Measurements from ENCODE around the gene AUTS2.

The AUTS2 gene

GRCh38 chr7:70298780-70299471 is 700.7 kb downstream of the AUTS2 start:
- no peaks in the 10 kb centered on the region for H3K9me3 ChIP-seq (ENCODE audit: control insufficient read depth, insufficient read depth, low read depth, low read length)
- H3K4me3 ChIP-seq (ENCODE audit: low read depth, low read length) = no peak overlapping the region
- no peaks in the 10 kb centered on the region for H3K27me3 ChIP-seq (ENCODE audit: control insufficient read depth, insufficient read depth, low read length)
- no peak overlapping the region for H3K9ac ChIP-seq (ENCODE audit: low read length)
- no peak overlapping the region for H3K27ac ChIP-seq (ENCODE audit: low read depth, low read length)
- no peaks in the 10 kb centered on the region for H3K36me3 ChIP-seq (ENCODE audit: control insufficient read depth, insufficient read depth, low read length)
- H3K4me1 ChIP-seq (ENCODE audit: control insufficient read depth, insufficient read depth, low read length) = no peaks in the 10 kb centered on the region; the same call in 1 of the 2 replicates

GRCh38 chr7:70299472-70299807 is 701.2 kb downstream of the AUTS2 start:
- Histone ChIP-seq H3K9me3 (ENCODE audit: control insufficient read depth, insufficient read depth, low read depth, low read length) (no peaks in the 10 kb centered on the region), H3K27ac (ENCODE audit: low read depth, low read length) (no peak overlapping the region), H3K27me3 (ENCODE audit: control insufficient read depth, insufficient read depth, low read length) (no peaks in the 10 kb centered on the region), H3K4me1 (ENCODE audit: control insufficient read depth, insufficient read depth, low read length) (no peaks in the 10 kb centered on the region; the same call in 1 of the 2 replicates), H3K4me3 (ENCODE audit: low read depth, low read length) (no peak overlapping the region), H3K9ac (ENCODE audit: low read length) (no peak overlapping the region), H3K36me3 (ENCODE audit: control insufficient read depth, insufficient read depth, low read length) (no peaks in the 10 kb centered on the region)

GRCh38 chr7:70301673-70302185 is 703.5 kb downstream of the AUTS2 start:
- Histone ChIP-seq H3K27ac (ENCODE audit: low read depth, low read length) (no peak overlapping the region), H3K36me3 (ENCODE audit: control insufficient read depth, insufficient read depth, low read length) (no peaks in the 10 kb centered on the region), H3K4me3 (ENCODE audit: low read depth, low read length) (no peak overlapping the region), H3K9me3 (ENCODE audit: control insufficient read depth, insufficient read depth, low read depth, low read length) (no peaks in the 10 kb centered on the region), H3K9ac (ENCODE audit: low read length) (no peak overlapping the region), H3K27me3 (ENCODE audit: control insufficient read depth, insufficient read depth, low read length) (no peaks in the 10 kb centered on the region), H3K4me1 (ENCODE audit: control insufficient read depth, insufficient read depth, low read length) (no peaks in the 10 kb centered on the region; the same call in 1 of the 2 replicates)

- no peaks in the 10 kb centered on the region for H3K27me3 ChIP-seq (ENCODE audit: control insufficient read depth, insufficient read depth, low read length)
- no peaks in the 10 kb centered on the region for H3K36me3 ChIP-seq (ENCODE audit: control insufficient read depth, insufficient read depth, low read length)
- no peak overlapping the region for H3K27ac ChIP-seq (ENCODE audit: low read depth, low read length)
- no peaks in the 10 kb centered on the region for H3K9me3 ChIP-seq (ENCODE audit: control insufficient read depth, insufficient read depth, low read depth, low read length)
- no peaks in the 10 kb centered on the region; the same call in 1 of the 2 replicates for H3K4me1 ChIP-seq (ENCODE audit: control insufficient read depth, insufficient read depth, low read length)
- no peak overlapping the region for H3K4me3 ChIP-seq (ENCODE audit: low read depth, low read length)
- no peak overlapping the region for H3K9ac ChIP-seq (ENCODE audit: low read length)
These were observed 705.0 kb downstream of the AUTS2 start for GRCh38 chr7:70303309-70303708.

GRCh38 chr7:70303780-70304179 is 705.5 kb downstream of the AUTS2 start:
- H3K9me3 ChIP-seq (ENCODE audit: control insufficient read depth, insufficient read depth, low read depth, low read length) = no peaks in the 10 kb centered on the region
- no peaks in the 10 kb centered on the region for H3K27me3 ChIP-seq (ENCODE audit: control insufficient read depth, insufficient read depth, low read length)
- no peaks in the 10 kb centered on the region; the same call in 1 of the 2 replicates for H3K4me1 ChIP-seq (ENCODE audit: control insufficient read depth, insufficient read depth, low read length)
- no peaks in the 10 kb centered on the region for H3K36me3 ChIP-seq (ENCODE audit: control insufficient read depth, insufficient read depth, low read length)
- H3K4me3 ChIP-seq (ENCODE audit: low read depth, low read length) = no peak overlapping the region
- no peak overlapping the region for H3K9ac ChIP-seq (ENCODE audit: low read length)
- H3K27ac ChIP-seq (ENCODE audit: low read depth, low read length) = no peak overlapping the region

GRCh38 chr7:70306173-70306572 is 707.9 kb downstream of the AUTS2 start:
- Histone ChIP-seq H3K4me3 (ENCODE audit: low read depth, low read length) (no peak overlapping the region), H3K9ac (ENCODE audit: low read length) (no peak overlapping the region), H3K9me3 (ENCODE audit: control insufficient read depth, insufficient read depth, low read depth, low read length) (no peaks in the 10 kb centered on the region), H3K4me1 (ENCODE audit: control insufficient read depth, insufficient read depth, low read length) (no peaks in the 10 kb centered on the region), H3K27ac (ENCODE audit: low read depth, low read length) (no peak overlapping the region), H3K36me3 (ENCODE audit: control insufficient read depth, insufficient read depth, low read length) (no peaks in the 10 kb centered on the region), H3K27me3 (ENCODE audit: control insufficient read depth, insufficient read depth, low read length) (no peaks in the 10 kb centered on the region)

- Histone ChIP-seq H3K36me3 (ENCODE audit: control insufficient read depth, insufficient read depth, low read length) (no peaks in the 10 kb centered on the region), H3K4me3 (ENCODE audit: low read depth, low read length) (no peak overlapping the region), H3K4me1 (ENCODE audit: control insufficient read depth, insufficient read depth, low read length) (peaks cover 3% of the 10 kb centered on the region; the same call in 1 of the 2 replicates), H3K9ac (ENCODE audit: low read length) (no peak overlapping the region), H3K27ac (ENCODE audit: low read depth, low read length) (no peak overlapping the region), H3K9me3 (ENCODE audit: control insufficient read depth, insufficient read depth, low read depth, low read length) (no peaks in the 10 kb centered on the region), H3K27me3 (ENCODE audit: control insufficient read depth, insufficient read depth, low read length) (no peaks in the 10 kb centered on the region)
These were observed 709.4 kb downstream of the AUTS2 start for GRCh38 chr7:70307544-70308106.

GRCh38 chr7:70312336-70312735 is 714.1 kb downstream of the AUTS2 start:
- Histone ChIP-seq H3K9me3 (ENCODE audit: control insufficient read depth, insufficient read depth, low read depth, low read length) (no peaks in the 10 kb centered on the region), H3K9ac (ENCODE audit: low read length) (no peak overlapping the region), H3K4me1 (ENCODE audit: control insufficient read depth, insufficient read depth, low read length) (peaks cover 18% of the 10 kb centered on the region; the same call in 1 of the 2 replicates), H3K36me3 (ENCODE audit: control insufficient read depth, insufficient read depth, low read length) (no peaks in the 10 kb centered on the region), H3K27ac (ENCODE audit: low read depth, low read length) (no peak overlapping the region), H3K4me3 (ENCODE audit: low read depth, low read length) (no peak overlapping the region), H3K27me3 (ENCODE audit: control insufficient read depth, insufficient read depth, low read length) (no peaks in the 10 kb centered on the region)

- H3K27me3 ChIP-seq (ENCODE audit: control insufficient read depth, insufficient read depth, low read length) = no peaks in the 10 kb centered on the region
- H3K36me3 ChIP-seq (ENCODE audit: control insufficient read depth, insufficient read depth, low read length) = no peaks in the 10 kb centered on the region
- no peak overlapping the region for H3K4me3 ChIP-seq (ENCODE audit: low read depth, low read length)
- H3K9ac ChIP-seq (ENCODE audit: low read length) = no peak overlapping the region
- no peaks in the 10 kb centered on the region for H3K9me3 ChIP-seq (ENCODE audit: control insufficient read depth, insufficient read depth, low read depth, low read length)
- H3K27ac ChIP-seq (ENCODE audit: low read depth, low read length) = no peak overlapping the region
- H3K4me1 ChIP-seq (ENCODE audit: control insufficient read depth, insufficient read depth, low read length) = peaks cover 18% of the 10 kb centered on the region; the same call in 1 of the 2 replicates
These were observed 715.0 kb downstream of the AUTS2 start for GRCh38 chr7:70313271-70313670.

- H3K9ac ChIP-seq (ENCODE audit: low read length) = no peak overlapping the region
- no peaks in the 10 kb centered on the region for H3K9me3 ChIP-seq (ENCODE audit: control insufficient read depth, insufficient read depth, low read depth, low read length)
- no peaks in the 10 kb centered on the region for H3K27me3 ChIP-seq (ENCODE audit: control insufficient read depth, insufficient read depth, low read length)
- peaks cover 21% of the 10 kb centered on the region; the same call in 1 of the 2 replicates for H3K4me1 ChIP-seq (ENCODE audit: control insufficient read depth, insufficient read depth, low read length)
- H3K27ac ChIP-seq (ENCODE audit: low read depth, low read length) = no peak overlapping the region
- no peak overlapping the region for H3K4me3 ChIP-seq (ENCODE audit: low read depth, low read length)
- H3K36me3 ChIP-seq (ENCODE audit: control insufficient read depth, insufficient read depth, low read length) = no peaks in the 10 kb centered on the region
These were observed 715.4 kb downstream of the AUTS2 start for GRCh38 chr7:70313687-70314086.

GRCh38 chr7:70314221-70314620 is 715.9 kb downstream of the AUTS2 start:
- Histone ChIP-seq H3K4me3 (ENCODE audit: low read depth, low read length) (no peak overlapping the region), H3K4me1 (ENCODE audit: control insufficient read depth, insufficient read depth, low read length) (peaks cover 26% of the 10 kb centered on the region; the same call in 1 of the 2 replicates), H3K36me3 (ENCODE audit: control insufficient read depth, insufficient read depth, low read length) (no peaks in the 10 kb centered on the region), H3K9ac (ENCODE audit: low read length) (no peak overlapping the region), H3K9me3 (ENCODE audit: control insufficient read depth, insufficient read depth, low read depth, low read length) (no peaks in the 10 kb centered on the region), H3K27me3 (ENCODE audit: control insufficient read depth, insufficient read depth, low read length) (no peaks in the 10 kb centered on the region), H3K27ac (ENCODE audit: low read depth, low read length) (no peak overlapping the region)
